Astrocyte of the spinal cord (primary cell): Measurements from ENCODE around the gene PELI2.
A peak's percentile ranks its signal among the peaks of the same experiment; 100 is the strongest.

Source experiments
- DNase-seq: peaks from one replicate; pipeline ENCODE4 v3.0.0; 2011; ENCODE audit warnings: low read depth, low spot score
- H3K4me3 ChIP-seq: 2 replicates; pipeline ENCODE4 v1.5.1; 2011; ENCODE audit warnings: low read depth, mild to moderate bottlenecking, low read length, moderate library complexity
- CTCF ChIP-seq: IDR thresholded peaks from 2 replicates; pipeline ENCODE4 v1.5.1; 2012; ENCODE audit warnings: low read depth, mild to moderate bottlenecking, low read length, inconsistent platforms
- in situ Hi-C: cut with HindIII; loops from 2 replicates; pipeline ENCODE4 v1.10.0; 2017; ENCODE audit warnings: low sequenced_read_pairs

The PELI2 gene

GRCh38 chr14:56145181-56145769 is 27.1 kb downstream of the PELI2 start:
- in situ Hi-C loops = no loop called here
- no peak for TF ChIP-seq CTCF
- H3K4me3 ChIP-seq = no peak overlapping the region
- no peak for DNase-seq

GRCh38 chr14:56145965-56146364 is 27.8 kb downstream of the PELI2 start:
- peak; percentile 78 for DNase-seq
- H3K4me3 ChIP-seq = no peak overlapping the region
- in situ Hi-C loops = no loop called here

GRCh38 chr14:56147449-56147848 is 29.2 kb downstream of the PELI2 start:
- in situ Hi-C loops = no loop called here
- no peak for DNase-seq
- H3K4me3 ChIP-seq = no peak overlapping the region
- TF ChIP-seq CTCF = no peak

More at GRCh38 chr14:56145965-56146364, 27.8 kb downstream of the PELI2 start:
- no peak for TF ChIP-seq CTCF

GRCh38 chr14:56147986-56148901 is 30.0 kb downstream of the PELI2 start:
- no peak for DNase-seq
- no peak for TF ChIP-seq CTCF
- in situ Hi-C loops = no loop called here

GRCh38 chr14:56149151-56149550 is 30.9 kb downstream of the PELI2 start:
- no peak overlapping the region for H3K4me3 ChIP-seq
- DNase-seq = no peak
- TF ChIP-seq CTCF = no peak
- in situ Hi-C loops = no loop called here

More at GRCh38 chr14:56147986-56148901, 30.0 kb downstream of the PELI2 start:
- H3K4me3 ChIP-seq = no peak overlapping the region

- no peak for TF ChIP-seq CTCF
- in situ Hi-C loops = no loop called here
- no peak for DNase-seq
- H3K4me3 ChIP-seq = no peak overlapping the region
Measured at GRCh38 chr14:56149995-56150394, 31.8 kb downstream of the PELI2 start.
